Right hindlimb (tissue), 1 donor: Measurements from ENCODE around the gene BCL3.

Source experiments
- DNase-seq: peaks from one replicate; pipeline ENCODE4 v3.0.0-alpha.2; 2018

The BCL3 gene

DNA sequence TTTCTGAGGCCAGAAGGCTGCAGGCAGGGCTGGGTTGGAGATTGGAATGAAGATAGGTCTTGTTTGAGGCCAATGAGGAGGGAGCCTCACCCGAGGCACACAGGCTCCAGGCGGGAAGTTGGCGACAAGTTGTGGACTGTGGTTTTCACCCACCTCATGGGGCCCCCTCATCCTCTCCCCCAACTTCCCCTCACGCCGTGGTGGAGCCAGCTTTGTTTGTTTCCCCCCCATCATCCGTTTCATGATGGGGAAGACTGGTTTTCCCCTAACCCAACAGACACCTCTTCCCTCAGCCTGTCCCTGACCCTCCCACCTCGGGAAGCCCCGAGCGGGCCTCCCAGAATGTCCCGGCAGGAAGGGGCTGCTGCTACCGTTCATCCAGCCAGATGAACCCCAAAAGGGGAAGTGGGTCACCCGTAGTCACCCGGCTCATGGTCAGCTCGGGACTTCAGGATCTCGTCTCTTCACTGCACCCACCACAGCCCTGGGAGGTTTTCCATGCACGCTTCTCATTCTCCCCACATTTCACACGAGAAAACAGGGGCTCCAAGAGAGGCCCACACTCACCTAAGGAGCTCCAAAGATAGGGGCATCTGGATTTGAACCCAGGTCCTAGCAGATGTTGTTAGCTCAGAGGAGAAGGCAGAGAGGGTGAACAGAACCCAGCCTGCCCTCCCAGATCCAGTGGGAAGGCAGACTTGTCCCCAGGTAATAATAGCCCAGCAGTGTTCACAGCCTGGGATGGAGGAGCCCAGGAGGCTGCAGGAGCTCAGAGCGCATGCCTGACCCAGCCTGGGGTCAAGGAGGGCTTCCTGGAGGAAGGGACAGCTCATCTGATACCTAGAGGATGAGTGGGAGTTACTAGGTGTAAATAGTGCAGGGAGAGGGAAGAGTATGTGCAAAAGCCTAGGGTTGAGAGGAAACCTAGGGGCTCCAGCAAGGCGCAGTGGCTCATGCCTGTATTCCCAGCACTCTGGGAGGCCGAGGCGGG lies 26.1 kb upstream of the BCL3 start:
- no peak for DNase-seq

DNA sequence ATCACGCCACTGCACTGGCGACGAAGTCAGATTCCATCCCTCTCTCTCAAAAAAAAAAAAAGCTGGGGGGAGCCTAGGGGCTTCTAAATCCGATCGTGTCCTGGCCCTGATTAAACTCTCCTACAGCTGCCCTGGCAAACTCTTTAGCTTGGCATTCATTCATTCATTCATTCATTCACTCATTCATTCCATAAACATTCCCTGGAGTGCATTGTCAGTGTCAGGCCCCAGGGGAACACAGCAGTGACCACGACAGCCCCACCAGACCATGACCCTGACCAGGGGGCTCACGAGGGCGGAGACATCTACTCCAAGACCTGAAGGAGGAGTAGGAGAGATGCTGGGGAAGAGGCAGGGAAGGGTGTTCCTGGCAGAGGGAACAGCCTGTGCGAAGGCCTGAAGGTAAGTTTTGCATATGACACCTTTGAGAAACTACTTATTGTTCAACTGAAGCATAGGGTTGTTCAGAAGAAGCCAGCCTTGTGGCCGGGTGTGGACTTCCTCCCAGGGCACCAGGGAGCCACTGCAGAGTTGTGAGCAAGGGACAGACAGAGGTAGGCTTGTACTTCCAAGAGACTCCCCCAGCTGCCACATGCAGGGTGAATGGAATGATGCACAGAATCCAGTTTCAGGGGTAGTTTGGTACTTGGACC lies 25.1 kb upstream of the BCL3 start:
- DNase-seq = no peak

DNA sequence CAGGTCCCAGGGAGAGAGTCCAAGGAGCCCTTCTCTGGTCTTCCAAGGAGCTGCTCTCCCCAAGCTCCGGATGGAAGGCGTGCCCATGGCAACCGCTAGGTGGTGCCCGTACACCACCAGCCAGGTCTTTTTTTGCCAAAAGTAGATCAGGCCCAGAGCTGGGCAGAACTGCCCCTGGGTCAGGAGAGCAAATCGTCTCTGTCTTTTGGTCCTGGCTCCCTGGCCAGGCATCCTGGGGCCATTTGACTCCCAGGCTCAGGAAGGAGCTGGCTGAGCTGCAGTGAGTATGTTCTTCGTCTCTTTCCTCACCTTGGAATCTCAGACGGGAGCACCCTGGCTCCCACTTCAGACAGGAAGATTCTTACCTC lies 24.6 kb upstream of the BCL3 start:
- DNase-seq = peak; percentile 87

DNA sequence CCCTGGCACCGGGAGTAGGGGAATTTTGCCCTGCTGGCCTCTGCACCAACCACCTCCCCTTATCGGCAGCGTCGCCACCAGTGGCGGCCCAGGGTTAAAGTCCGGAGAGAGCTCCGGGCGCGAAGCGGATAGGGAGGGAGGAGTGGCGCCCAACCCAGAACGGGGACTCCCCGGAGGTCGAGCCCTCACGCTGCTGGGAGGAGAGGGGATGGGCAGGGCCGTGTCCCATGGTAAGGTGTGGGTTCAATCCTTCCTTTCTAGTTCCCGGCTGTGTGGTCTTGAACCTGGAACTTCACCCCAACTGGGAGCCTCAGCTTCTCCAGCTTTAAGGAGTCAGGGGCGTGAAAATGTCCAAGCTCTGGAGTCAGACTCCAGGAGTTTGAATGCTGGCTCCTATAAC lies 23.3 kb upstream of the BCL3 start:
- no peak for DNase-seq

DNA sequence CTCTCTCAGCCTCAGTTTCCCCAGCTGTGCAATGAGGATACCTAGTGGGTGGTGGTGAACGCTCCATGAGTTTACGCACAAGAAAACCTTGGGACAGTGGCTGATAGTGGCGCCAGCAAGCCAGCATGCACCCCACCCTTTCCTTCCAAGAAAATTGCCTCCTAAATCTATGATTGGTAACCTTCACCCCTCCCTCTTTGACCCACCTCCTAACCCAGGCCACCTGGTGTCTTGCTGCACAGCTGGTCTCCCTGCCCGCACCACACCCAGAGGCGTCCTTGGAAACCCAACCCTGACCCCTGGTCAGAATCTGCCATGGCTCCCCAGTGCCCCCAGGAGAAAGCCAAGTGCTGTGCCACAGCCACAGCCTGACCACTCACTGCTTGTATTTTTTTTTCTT lies 22.8 kb upstream of the BCL3 start:
- DNase-seq = no peak

DNA sequence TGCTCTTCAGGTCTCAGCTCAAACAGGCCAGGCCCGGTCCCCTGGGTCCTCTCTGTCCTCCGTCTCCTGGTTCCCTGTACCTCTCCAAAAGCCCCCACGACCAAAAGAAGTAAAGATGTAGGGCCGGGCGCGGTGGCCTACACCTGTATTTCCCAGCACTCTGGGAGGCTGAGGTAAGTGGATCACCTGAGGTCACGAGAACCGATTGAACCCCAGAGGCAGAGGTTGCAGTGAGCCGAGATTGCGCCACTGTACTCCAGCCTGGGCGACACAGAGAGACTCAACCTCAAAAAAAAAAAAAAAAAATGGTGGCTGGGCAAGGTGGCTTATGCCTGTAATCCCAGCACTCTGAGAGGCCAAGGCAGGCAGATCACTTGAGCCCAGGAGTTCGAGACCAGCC lies 22.0 kb upstream of the BCL3 start:
- no peak for DNase-seq

DNA sequence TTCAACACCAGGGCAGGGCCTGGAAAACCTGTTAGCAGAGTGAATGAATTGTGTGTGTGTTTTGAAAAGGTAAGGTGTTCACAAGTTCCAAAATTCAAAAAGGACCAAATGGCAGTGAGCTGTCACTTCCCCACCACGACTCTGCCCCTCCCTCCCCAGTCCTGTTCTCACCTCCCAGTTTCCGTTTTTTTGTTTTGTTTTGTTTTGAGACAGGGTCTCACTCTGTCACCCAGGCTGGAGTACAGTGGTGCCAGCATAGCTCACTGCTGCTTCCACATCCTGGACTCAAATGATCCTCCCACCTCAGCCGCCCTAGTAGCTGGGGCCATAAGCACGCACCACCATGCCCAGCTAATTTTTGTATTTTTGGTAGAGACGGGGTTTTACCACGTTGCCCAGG lies 20.3 kb upstream of the BCL3 start:
- no peak for DNase-seq

DNA sequence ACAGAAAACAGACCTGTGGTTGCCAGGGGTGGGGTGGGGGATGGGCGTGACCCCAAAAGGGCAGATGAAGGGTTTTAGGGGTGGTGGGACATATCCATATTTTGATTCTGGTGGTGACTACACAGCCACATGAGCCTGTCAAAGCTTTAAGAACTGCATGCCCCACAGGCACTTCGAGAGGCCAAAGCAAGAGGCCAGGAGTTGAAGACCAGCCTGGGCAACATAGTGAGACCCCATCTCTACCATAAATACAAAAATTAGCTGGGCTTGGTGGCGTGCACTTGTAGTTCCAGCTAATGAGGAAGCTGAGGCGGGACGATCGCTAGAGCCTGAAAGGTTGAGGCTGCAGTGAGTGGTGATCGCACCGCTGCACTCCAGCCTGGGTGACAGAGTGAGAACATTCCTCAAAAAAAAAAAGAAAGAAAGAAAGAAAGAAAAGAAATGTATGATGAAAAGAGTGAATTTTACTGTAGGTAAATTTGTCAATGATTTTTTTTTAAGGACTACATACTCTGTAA lies 18.9 kb upstream of the BCL3 start:
- no peak for DNase-seq

DNA sequence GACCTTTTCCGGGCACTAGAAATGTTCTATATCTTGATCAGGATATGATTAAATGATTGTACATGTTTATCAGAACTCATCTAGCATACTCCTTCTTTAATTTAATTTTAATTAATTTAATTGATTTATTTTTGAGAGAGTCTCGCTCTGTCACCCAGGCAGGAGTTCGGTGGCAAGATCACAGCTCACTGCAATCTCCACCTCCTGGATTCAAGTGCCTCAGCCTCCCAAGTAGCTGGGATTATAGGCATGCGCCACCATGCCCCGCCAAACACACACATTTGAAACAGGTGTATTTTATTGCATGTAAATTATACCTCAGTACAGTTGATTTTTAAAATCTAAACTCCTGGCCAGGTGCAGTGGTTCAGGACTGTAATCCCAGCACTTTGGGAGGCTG lies 17.4 kb upstream of the BCL3 start:
- no peak for DNase-seq

DNA sequence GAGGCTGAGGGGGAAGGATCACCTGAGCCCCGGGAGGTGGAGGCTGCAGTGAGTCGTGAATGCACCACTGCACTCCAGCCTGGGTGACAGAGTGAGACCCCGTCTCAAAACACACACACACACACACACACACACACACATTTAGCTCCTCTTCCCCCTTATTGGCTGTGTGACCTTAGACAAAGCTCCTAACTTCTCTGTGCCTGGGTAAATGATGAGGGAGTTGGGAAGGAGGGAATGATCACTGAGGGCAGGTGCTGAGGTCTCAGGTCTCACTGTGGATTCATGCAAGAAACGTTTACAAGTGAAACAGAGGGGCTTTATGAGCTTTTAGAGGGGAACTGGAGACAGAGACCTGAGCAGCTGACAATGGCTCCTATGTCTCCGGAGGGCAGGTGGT lies 16.9 kb upstream of the BCL3 start:
- DNase-seq = no peak

DNA sequence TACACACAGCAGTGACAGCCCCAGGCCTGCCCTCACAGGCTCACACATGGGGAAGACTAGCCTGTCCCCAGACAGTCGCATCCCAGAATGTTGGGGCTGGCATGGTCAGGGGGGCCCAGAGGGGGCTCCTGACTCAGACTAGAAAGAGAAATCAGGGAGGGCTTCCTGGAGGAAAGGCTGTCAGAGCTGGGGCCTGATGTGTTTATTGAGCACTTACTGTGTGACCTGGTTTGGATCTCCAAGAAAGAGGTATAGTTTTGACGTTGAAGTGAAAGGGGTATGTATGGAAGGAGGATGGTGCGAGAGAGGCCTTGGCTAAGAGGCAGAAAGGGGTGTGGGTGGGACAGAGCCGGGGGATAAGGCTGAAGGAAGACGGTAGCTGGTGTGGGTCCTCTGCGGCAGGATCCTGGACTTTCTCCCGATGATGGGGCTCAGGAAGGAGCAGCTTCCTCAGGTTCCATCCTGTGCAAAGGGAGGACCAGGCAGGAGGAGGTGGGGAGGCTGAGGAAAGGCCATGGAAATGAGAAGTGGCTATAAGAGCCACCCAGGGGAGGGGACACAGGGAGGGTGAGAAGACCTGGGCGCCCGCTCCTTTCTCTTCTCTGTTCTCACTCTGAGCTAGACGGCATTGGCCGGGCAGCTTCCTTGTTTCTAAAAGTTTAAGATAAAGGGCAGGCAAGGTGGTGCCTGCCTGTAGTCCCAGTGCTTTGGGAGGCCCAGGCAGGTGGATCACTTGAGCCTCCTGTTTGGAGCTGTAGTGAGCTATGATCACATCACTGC lies 16.1 kb upstream of the BCL3 start:
- no peak for DNase-seq

DNA sequence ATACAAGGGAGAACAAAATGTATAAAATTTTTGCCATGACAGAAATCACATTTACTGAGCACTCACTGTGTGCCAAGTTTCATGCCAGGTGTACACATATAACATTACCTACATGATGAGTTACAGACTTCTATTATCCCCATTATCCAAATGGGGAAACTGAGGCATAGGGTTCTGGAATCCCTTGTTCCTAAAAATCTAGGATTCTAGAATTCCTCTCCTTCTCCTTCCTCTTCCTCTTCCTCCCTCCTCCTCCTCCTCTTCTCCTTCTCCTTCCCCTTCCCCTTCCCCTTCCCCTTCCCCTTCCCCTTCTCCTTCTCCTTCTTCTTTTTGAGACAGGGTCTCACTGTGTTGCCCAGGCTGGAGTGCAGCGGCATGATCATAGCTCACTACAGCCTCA lies 14.2 kb upstream of the BCL3 start:
- no peak for DNase-seq

DNA sequence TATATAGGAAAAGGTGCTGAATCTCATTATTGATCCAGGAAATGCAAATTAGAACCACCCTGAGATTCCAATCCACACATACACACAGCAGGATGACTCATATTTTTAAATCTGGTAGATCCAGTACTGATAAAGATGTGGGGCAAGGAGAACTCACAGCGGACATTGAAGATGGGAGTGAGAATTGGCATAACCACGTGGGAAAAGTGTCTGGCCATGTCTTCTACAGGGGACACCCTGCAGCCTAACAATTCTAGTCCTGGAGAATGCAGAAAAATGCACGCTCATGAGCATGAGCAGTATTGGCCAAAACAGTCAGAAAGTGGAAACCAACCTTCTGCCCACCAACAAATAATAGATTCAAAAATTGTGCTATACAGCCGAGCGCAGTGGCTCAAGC lies 13.5 kb upstream of the BCL3 start:
- no peak for DNase-seq

DNA sequence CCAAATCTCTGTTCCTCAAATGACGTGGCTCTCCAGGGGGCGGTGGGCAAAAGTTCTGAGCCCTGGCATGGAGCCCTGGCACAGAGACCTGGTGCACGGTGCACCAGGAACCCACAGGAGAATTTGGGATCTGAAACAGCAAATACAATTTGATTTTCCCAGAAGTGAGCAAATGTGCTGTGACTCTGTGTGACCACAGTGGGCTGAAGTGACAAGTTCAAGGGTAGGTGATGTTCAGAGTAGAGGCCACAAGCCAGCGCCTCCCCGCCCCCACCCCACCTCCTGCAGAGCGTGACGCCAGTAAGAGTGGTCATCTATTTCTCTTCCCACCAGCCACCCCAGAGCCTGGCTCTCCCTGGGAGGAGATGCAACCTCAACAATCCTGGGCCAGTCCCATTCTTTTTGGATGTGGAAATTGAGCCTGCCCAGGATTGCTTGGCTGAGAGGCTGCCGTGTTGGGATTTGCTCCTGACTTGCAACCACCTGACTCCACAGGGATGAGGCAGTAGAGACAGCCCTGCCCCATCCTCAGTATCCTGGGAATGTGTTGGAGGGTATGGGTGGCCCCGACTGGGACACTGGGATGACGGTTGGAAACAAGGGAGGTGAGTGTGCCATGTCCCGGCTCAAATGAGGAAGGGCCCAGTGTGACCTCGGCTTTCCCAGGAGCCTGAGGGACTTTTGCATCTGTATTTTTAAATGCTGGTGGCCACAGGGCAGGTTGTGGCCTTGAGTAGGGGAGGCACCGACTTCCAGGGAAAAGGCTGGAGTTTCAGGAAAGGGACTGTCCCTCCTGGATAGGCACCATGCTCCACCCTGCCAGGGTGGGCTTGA lies 11.1 kb upstream of the BCL3 start:
- DNase-seq = no peak

DNA sequence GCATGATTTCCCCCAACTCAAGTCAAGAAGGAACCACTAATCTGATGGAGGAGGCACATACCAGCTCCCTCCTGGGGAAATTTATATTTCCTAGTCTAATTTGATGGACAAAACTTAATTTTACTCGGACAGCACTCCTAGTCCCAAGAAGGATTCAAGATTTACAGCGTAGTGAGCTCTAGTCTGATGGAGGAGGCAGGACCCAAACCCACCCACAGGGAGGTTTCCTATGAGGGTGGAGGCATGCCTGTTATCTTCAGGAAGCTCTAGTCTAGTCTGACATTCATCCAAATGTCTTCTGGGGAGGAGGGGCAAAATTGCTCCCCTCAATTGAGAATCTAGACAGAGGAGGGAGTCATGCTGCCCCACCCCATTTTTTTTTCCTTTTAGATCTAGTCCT lies 10.4 kb upstream of the BCL3 start:
- no peak for DNase-seq

DNA sequence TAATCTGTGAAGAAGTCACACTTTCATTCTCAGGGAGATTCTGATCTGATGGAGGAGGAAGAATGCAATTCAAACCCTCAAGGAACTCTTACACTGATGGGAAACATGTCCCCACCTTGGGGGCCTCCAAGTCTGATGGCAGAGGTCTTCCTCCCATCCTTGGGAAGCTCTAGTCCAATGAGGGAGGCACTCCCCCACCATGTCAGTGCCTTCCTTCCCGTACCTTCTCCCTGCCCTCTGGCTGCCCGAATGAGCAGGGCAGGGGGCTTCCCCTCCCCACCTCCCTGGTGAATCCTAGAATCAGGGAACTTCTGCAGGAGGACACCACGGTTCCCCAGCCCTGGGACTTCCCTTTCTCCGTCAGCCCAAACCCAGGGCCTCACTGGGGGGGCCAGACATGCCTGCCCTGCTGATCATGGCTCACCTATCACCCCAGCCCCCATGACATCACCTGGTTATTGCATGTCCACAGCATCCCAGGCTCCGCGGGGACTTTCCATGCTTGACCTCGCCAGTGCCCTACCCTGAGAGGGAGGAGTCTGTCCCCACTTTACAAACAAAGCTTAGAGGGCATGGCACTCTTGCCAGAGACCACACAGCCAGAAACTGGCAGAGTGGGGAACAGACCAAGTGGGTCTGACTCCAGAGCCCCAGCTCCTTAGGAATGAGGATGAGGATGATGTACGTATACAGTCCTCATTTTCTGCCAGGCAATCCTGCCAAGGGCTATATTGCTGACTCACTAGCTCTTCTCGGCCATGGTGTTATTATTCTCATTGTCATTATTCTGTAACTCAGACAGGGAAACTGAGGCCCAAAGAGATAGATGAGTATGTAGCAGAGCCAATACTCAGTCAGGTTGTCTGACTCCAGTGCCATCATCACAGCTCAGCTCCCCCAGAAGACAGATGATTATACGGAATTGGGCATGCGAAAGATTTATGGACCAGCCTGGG lies 9.6 kb upstream of the BCL3 start:
- DNase-seq = no peak

DNA sequence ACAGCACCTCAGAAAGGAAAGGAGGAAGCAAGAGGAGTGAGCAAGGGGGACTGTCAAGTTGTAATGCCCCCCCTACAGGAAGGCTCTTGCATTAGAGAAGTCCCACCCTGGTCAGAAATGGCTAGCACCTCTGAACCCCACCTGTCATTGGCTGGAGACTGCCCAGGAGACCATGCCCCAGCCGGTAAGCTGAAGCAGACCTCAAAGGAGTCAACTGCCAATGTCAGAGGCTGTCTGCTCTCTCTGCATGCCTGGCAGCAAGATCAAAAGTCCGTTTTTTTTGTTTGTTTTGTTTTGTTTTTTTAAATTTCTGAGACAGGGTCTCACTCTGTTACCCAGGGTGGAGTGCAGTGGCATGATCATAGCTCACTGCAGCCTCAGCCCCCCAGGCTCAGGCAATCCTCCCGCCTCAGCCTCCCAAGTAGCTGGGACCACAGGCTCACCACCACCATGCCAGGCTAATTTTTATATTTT lies 8.1 kb upstream of the BCL3 start:
- no peak for DNase-seq

DNA sequence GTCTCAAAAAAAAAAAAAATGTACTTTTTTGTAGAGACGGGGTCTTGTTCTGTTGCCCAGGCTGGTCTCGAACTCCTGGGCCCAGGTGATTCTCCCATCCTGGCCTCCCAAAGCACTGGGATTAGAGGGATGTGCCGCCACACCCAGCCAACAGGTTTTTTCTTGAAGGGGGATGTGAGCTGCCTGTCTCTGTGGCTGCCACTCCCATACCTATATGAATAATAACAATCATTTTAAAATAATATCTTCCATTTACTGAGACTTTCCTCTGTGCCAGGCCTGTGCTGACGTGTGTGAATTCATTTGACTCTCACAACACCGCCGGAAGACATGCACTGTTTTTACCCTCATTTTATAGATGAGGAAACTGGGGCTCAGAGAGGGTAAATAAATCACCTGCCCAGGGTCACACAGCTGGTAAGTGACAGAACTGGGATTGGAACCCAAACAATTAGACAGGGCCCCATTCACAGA lies 7.2 kb upstream of the BCL3 start:
- no peak for DNase-seq

DNA sequence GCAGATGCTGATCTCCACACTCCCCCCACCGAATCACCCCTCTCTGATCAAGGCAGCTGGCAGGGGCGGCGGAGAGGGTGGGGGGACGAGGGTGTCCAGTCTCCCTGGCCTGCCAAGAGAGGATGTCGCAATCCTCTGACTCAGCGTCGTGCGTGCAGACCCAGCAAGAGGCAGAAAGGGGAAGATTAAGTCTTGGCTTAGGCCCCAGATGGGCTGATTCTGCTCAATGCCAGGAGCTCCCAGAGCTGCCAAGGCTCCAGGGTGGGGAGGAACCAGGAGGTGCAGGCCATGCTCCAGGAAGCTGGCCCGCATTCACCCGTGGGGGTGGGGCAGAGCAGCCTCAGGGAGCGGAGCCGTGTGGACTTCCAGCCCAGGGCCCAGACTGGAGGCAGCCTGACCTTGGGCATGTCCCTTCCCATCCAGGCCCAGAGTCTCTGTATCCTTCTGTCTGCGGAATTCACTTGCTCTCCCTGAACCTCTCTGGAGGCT lies 6.6 kb upstream of the BCL3 start:
- peak; percentile 97 for DNase-seq

DNA sequence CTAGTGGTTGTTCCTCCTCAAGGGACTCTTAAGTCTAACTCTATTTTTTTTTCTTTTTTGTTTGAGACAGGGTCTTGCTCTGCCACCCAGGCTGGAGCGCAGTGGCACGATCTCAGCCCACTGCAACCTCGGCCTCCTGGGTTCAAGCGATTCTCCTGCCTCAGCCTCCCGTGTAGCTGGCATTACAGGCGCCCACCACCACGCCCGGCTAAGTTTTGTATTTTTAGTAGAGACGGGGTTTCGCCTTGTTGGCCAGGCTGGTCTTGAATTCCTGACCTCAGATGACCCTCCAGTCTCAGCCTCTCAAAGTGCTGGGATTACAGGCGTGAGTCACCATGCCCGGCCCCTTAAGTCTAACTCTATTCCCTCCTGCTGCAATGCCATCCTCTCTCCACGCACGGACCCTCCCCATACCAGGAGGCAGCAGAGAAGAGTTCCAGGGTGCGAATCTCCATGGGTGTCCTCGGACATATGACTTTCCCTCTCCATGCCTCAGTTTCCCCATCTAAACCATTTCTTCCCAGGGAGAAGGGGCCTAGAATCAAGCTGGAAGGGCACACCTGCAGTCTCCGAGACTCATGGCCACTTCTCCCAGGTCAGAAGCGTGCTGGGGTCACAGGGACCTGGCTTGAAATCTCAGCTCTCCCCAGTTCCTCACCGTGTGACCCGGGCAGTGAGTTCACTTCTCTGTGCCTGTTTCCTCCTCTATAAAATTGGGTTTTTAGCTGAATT lies 6.0 kb upstream of the BCL3 start:
- no peak for DNase-seq
